ENCODE measurements around the gene PXDC1.
"Not testable (repeated sequence)": the region's sequence is repeated elsewhere in the genome, so short reads cannot be mapped to it uniquely, and the experiment has no call there.

The PXDC1 gene

DNA sequence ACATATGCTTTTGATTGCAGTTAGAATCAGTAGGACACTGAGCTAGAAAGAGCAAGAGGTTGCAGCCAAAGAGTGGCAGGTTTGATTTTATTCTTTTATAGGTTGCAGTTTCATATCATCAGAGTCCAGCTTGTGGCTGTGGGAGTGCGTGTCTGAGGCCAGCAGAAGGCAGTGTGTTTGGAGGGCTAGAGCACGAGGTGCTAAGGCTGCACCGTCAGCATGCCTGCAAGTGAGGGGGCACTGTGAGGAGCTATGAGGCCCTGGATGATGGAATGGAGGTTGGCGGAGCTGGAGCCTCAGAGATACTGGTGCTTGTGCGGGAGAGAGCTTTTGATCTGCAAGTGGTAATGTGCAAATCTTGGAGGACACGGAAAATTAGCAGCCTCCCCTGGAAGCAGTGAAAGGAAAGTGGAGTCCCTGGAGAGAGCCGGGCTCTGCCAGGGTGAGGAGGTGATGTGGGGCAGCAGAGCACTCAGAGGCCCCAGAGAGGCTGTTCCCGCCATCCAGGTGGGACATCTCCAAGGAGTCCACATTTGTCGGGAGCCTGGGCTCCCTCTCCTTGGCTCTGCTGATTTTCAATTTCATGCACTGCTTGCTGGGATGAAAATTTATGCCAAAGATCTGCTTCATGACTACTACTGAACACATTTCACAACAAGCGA is 43.6 kb downstream of the PXDC1 start:
- DNase-seq, result no peak

- DNase-seq, result no peak
Measured at GRCh38 chr6:3707024-3707423, 44.5 kb downstream of the PXDC1 start.

DNA sequence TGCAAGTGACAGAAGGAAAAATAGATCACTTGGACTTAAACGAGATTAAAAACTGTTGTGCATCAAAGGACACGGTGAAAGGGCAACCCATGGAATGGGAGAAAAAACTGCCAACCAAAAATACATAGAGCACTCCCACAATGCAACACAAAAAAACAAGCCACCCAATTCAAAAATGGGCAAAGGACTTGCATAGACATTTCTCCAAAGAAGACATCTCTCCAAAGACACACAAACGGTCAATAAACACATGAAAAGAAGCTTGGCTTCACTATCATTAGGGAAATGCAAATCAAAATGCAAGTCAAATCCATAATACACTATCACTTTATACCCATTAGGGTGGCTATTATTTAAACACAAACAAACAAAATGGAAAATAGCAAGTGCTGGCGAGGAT is 45.0 kb downstream of the PXDC1 start:
- DNase-seq, result no peak

DNA sequence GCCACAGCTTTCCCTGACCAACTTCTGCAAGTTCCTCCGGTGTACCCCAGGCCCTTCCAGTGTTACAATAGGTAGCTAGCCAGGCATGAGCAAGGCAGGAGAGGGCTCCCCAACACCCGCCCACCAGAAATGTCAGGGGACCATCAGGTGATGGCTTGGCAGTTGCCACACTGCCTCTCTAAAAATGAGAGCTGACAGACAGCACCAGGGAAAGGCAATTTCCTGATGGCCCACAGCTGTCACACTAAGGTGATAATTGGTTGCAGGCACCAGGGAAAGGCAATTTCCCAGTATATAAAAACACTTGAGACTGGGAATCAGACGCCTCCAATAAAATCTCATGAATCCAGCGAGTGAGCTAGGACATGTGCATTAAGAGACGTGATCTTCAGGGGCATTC is 49.9 kb downstream of the PXDC1 start:
- peak in 1 of 3 experiments; percentile 42 for DNase-seq

GRCh38 chr6:3699231-3699630 is 52.3 kb downstream of the PXDC1 start:
- no peak for DNase-seq

- no peak for DNase-seq
Measured at GRCh38 chr6:3698021-3698420, 53.5 kb downstream of the PXDC1 start.

GRCh38 chr6:3697609-3698008 is 53.9 kb downstream of the PXDC1 start:
- DNase-seq, result no peak

DNA sequence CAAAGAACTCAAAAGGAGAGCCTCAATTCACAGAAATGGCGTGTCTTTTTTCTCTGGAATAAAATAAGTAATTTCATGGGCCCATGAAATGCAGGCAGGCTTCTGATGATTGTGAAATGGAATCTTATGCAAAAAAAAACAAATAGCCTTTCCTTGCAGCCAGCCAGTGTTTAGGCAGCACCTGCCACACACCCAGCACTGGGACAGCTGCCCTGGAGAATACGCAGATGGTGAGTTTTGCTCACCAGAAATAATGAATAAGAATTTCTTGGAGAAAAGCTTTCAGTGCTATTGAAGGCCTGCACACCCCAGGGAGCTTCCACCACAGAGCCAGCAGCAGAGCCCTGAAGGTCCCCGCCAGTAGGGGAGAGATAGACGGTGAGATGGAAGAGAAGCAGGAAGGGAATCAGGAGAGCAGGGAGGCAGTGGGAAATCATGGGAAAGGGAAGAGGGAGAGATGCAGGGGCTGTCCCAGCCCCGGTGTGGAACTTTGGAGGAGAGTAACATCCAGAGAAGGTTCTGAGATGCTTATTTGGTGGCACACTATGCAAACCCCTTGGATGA is 54.9 kb downstream of the PXDC1 start:
- no peak for DNase-seq

GRCh38 chr6:3695065-3695817 is 56.3 kb downstream of the PXDC1 start:
- DNase-seq, result no peak

- no peak for DNase-seq
Measured at GRCh38 chr6:3693831-3694230, 57.7 kb downstream of the PXDC1 start.

- DNase-seq, result no peak
Measured at GRCh38 chr6:3690506-3690905, 61.0 kb downstream of the PXDC1 start.

DNA sequence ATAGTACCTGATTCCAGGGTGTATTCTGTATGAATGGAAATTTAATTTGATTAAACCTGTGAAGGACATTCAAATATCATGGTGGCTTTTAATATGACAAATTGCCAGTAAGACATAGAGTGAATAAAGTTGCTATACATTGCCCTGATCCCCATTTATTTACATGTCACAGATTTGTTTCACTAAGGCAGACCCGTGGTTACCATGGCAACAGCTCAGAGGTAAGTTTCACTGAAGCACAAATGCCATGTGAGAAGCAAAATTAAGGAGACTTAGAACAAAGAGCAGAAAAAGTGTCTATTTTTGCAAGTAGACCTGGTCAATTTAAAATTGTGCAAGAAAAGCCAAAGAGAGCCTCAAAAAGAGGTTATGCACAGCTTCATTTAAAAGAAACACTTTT is 63.7 kb downstream of the PXDC1 start:
- DNase-seq, result peak; percentile 17 to 62 (median 17)

DNA sequence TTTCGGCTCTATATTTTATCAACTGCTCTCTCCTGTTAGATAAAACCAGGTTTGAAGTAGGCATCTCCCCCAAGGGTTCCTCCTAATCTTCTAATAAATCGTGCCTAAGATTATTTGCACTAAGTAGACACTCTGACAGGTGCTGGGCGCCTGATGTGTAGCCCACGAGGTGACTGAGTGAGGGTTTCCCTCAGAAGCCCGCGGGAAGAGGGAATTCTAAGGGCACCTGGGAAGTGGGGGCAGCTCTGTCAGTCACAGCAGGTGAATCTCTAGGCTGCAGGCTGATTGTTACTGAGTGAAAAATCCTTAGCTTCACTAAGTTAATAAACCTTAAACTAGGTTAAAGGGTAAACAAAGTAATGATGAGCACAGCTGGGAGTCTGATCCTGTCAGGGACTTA is 68.2 kb downstream of the PXDC1 start:
- peak in 1 of 3 experiments; percentile 33 for DNase-seq

DNA sequence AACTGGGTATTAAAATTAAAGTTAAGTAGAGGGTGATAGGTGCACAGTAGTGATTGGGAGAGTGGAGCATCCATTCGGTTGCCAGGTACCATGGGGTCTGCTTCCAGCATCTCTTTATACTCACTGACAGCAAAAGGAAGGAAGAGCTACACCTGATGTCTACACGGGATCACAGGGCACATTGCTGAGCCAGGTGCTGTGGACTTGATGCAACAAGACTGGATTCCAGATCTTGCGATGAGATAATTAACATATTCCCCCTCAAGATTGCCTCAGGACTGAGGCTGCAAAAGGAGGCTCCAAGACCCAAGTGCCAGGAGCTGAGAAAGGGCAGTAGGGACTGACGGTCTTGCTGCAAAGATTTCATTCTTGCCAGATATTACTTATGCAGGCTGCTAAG is 72.6 kb downstream of the PXDC1 start:
- DNase-seq, result no peak

DNA sequence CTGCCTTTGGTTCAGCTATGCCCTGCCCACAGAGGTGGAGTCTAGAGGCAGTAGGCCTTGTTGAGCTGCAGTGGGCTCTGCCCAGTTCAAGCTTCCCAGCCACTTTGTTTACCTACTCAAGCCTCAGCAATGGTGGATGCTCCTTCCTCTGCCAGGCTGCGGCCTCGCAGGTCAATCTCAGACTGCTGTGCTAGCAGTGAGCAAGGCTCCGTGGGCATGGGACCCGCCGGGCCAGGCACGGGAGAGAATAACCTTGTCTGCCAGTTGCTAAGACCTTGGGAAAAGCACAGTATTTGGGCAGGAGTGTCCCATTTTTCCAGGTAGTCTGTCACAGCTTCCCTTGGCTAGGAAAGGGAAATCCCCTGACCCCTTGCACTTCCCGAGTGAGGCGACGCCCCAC is 73.8 kb downstream of the PXDC1 start:
- DNase-seq, result not testable (repeated sequence)

- not testable (repeated sequence) for DNase-seq
Measured at GRCh38 chr6:3677351-3677750, 74.2 kb downstream of the PXDC1 start.

Data from NCI-H1417 (cell line).